ENCODE results near the gene MAPK8.

MAPK8 gene

DNA sequence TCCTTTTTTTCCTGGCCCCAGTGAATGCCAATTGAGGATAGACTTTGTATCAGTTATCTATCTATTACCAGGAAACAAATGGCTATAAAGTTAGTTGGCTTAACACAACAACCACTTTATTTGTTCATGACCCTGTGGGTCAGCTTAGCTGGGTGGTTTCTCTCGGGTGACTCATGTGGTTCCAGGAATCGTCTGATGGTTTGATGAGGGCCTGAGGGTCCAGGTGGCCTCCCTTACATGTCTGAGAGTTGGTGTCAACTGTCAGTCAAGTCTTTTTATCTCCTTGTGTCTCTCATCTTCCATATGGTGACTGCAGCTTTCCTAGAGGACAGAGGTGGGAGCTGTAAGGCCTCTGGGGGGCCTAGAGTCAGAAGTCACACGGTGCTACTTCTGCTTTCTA, 15.3 kb upstream of the MAPK8 start:
- DNase-seq (ENCODE audit: low read depth in 2 of 2), result no peak

DNA sequence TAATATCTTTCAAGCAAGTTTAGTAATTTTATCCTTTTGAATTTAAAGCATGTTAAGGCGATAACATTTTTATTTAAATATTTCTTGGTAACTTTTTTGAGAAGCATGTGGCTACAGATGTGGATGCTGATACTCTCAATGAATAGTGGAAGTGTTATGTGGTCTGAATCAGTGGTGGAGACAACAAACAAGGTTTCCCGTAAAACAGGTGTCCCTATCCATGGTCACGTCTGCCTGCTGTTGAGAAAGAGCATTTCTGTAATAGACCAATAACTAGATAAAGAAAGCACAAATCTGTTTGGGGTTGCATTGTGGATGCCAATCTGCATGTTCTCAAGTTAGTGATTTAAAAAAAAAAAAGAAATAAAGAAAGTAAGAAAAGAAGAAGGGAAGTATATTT, 13.9 kb upstream of the MAPK8 start:
- no peak for DNase-seq (ENCODE audit: low read depth in 2 of 2)

DNA sequence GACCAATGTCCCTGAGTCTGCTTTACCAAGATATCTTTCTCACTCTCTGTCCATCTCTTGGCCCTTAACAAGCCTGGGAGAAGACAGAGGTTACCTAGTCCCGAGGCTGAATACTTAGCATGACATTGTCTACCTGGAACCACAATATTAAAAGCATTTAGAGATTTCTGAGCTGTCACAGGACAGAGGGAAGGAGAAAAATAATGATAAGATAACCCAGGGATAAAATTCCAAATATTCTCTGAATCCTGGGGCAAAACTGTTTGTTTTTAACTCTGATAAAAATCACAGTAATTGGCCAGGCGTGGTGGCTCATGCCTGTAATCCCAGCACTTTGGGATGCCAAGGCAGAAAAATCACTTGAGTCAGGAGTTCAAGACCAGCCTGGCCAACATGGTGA, 12.0 kb upstream of the MAPK8 start:
- DNase-seq (ENCODE audit: low read depth in 2 of 2), result no peak

DNA sequence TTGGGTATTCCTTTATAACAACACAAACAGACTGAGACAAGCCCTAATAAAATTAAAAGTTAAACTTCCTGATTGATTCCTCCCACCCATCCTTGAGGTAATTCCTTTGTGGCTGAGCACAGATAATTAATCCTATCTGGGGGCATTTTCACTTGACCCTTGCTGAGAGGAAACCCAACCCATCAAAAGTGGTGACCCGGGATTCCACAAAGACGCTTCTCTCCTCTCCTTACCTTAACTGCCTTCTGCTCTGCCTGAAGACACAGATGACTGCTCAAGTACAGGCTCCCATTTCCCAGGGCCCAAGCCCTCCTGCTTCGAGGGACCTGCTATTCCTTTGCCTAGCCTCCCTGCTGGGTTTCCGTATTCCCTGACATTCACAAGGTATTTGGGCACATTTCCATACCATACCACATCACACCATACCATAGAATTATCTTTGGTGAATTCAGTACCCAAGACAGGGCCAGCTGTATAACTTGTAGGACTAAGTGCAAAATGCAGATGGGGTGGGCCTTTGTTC, 9.8 kb upstream of the MAPK8 start:
- no peak for DNase-seq (ENCODE audit: low read depth in 2 of 2)

DNA sequence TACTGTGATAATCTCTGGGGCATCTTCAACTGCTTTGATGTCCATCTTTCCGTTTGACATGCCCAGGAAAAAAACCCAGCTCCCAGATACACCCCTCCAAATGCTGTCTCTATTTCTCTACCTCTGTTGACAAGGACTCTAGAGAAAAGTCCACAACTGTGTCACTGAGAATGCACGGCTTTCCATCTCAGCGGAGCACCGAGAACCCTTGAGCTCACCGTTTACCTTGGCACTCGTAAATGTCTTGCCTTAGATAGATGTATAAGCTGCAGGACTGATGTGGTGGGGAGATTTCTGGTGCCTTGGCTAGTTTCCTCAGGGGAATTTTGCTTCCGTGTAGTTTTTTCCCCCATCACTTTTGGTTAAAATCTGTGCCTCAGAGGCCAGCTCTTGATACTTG, 7.4 kb upstream of the MAPK8 start:
- no peak for DNase-seq (ENCODE audit: low read depth in 2 of 2)

DNA sequence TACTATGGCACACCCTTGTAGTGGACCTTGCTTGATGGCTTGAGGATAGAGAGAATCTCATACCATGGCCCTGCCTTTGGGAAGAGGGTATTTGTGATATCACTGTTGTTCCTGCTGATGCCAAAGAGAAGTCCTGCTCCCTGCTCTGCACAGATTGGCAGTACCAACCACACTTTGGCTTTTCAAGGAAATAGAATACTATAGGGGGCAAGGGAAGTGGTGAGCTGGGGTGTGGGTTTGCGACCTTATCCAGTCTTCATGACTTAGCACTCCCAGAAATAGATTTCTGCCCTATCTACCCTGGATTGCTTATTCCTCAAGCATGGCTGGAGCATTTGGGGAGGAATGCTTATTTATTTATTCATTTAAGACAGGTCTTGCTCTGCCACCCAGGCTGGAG, 6.8 kb upstream of the MAPK8 start:
- DNase-seq (ENCODE audit: low read depth in 2 of 2), result no peak

DNA sequence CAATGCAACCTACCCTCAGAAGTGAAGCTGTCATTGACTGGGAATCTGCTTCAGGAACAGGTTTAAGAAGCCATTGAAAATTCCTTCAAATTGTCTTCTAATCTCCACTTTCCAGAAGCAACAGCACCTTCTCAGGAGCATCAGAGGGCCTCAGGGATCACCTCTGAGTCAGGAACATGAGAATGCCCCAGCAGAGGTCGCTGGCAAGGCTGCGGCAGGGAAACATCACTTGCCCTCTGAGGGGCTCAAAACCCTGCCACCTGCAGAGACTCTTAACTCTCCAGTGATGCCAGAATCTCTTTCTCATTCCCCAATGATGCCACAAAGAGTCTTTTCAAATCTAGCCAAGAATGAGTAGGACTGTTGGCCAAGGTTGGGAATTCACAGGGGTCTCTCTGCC, 5.9 kb upstream of the MAPK8 start:
- no peak for DNase-seq (ENCODE audit: low read depth in 2 of 2)

DNA sequence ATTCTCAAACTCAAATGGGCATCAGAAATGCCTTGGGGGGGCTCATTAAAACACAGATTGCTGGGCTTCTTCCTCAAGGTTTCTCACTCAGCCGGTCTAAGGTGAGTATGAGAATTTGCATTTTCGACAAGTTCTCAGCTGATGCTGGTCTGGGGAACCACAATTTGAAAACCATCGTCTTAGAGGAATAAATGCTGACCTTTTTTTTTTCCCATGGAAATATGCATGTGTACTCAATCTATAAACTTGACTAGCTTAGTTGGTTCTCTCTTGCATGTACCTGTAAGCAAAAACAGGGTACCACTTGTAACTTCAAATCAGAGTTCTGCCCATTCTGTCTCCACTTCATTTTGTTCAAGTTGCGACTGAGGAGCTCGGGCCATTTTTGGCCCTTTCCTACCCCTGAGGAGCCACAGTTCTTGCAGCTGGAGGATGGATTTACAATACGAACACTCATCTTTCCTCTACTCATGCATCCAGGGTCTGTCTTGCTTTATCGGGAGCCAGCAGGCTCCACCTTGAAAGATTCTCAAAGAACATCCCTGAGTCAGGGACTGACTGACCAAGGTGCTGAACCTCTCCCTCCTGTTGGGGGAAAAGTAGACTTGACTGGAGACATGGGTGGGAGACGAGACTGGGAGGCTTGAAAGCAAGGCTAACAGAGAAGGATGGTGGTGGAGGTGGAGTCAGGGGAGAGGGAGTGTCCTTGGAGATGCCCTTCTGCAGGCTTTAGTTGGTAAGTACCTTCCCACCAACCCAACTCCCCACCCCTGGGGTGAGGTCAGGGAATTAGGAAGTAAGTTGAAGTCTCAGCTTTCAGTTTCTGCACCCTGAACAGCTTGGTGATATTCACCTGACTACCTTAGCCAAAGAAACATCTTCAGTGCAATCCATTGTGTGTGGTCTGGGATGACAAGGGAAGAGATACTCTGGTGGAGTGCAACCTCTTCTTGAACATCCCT, 3.7 kb upstream of the MAPK8 start:
- DNase-seq (ENCODE audit: low read depth in 2 of 2), result no peak

DNA sequence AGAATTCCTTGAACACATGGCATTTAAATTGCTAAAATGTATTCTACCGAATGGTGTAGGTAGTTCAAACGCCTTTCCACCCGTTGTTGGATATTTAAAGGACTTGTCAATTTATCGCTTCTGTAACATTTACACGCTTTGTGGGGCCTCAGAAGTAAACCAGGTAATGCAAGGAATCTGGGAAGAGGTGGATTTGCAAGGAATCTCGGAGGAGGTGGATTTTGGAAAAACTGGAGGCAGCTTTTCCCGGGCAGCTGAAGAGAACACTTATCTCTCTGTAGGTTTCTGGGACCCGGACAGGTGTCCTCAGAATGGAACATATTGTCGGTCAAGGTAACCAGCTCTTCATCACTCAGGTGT, 592 bp upstream of the MAPK8 start:
- DNase-seq (ENCODE audit: low read depth in 2 of 2), result no peak

DNA sequence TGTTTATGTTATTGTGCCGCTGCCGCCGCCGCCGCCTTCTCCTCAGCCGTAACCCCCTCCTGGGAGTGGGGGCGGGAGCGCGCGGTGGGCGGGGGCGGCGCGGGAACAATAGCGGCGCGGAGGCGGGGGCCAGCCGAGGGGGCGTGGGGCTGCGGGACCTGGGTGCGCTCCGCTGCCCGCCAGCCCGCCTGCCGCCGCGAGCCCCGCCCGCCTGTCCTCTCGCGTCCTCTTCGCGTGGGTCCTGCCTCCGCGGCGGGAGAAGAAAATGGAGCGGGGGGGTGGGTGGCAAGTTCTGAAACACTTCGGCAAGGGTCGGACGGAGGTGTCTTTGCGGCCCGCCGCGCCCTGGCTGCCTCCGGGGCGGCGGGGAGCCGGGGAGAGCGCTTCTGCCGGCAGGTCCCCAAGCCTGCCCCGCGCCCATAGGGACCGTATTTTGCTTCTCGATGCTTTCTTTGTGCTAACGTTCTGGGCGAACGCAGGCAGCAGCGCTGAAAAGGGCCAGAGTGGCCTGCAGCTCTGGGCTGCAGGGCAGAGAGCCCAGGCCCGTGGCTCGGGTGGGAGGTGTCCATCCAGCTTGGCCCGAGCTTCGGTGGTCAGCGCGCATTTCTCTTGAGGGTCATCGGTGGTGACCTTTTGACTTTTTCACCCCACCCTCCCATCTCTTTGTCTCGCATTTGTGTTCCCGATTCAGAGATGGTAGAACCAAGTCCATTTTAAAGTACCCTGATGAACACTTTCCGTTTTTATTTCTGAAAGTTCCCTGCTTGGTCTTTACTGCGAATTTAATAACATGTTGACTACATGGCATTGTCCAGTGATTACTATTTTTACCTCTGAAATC, 613 bp downstream of the MAPK8 start:
- DNase-seq (ENCODE audit: low read depth in 2 of 2), result peak in 1 of 2 experiments; percentile 28

DNA sequence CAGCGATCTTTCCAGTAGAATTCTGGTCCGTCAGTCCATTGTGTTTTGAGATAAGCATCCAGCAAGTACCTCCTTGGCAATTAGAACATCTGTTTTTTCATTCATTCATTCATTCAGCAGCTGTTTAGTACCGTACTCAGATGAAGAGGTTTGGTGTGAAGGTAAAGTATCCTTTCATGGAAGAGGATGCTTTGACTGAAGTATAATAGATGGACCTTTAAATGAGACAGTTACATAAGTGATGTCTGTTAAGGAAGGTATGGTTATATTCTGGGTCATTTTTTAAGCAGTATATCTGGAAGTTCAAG, 1.2 kb downstream of the MAPK8 start:
- no peak for DNase-seq (ENCODE audit: low read depth in 2 of 2)

DNA sequence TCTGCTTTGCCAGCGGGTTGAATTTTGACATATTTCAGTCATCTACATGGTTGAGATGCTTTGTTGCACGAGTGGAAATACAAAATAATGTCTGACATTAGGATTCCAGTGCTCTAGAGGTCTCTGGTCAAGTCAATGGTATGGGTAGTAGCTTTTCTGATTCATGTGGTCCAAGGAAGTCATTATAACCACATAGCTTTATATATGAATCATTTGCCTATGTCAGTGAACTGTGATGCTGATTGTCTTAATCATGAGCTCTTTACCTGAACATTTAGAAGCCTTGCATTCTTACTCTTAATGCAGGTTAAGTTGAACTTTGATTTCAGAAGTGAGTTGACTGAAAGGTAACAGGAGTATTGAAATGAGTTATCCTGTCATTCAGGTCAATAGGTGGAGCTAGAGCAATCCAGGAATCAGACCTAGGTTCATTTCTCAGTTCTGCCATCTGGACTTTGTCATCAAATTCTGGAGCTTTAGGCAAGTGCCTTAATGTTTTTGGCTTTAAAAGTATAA, 3.3 kb downstream of the MAPK8 start:
- DNase-seq (ENCODE audit: low read depth in 2 of 2), result no peak

DNA sequence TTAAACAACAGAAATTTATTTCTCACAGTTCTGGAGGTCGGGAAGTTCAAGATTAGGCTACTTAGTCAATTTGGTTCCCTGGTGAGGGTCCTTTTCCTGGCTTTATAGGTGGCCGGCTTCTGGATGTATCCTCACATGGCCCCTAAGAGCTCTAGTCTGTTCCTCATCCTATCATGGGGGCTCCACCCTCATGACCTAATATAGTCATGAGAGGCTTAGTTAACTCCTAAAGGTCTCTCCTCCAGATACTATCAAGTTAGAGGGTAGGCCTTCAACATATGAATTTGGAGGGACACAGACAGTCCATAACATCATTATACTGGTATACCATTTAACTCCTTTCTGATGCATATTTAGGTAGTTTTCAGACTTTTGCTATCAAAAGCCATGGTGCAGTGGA, 7.6 kb downstream of the MAPK8 start:
- DNase-seq (ENCODE audit: low read depth in 2 of 2), result no peak

DNA sequence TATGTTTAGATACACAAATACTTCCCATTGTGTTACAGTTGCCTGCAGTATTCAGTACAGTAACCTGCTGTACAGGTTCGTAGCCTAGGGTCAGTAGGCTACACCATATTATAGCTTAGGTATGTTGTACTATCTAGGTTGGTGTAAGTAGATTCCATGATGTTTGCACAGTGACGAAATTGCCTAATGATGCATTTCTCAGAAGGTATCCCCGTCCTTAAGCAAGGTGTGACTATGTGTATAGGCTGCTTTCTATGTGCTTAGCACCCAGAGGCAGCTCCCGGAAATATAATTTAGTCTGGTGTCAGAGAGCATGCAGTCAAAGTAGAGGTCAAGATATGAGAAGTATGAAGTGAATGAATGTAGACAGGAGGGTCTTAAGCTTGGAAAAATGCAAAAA, 9.8 kb downstream of the MAPK8 start:
- no peak for DNase-seq (ENCODE audit: low read depth in 2 of 2)

DNA sequence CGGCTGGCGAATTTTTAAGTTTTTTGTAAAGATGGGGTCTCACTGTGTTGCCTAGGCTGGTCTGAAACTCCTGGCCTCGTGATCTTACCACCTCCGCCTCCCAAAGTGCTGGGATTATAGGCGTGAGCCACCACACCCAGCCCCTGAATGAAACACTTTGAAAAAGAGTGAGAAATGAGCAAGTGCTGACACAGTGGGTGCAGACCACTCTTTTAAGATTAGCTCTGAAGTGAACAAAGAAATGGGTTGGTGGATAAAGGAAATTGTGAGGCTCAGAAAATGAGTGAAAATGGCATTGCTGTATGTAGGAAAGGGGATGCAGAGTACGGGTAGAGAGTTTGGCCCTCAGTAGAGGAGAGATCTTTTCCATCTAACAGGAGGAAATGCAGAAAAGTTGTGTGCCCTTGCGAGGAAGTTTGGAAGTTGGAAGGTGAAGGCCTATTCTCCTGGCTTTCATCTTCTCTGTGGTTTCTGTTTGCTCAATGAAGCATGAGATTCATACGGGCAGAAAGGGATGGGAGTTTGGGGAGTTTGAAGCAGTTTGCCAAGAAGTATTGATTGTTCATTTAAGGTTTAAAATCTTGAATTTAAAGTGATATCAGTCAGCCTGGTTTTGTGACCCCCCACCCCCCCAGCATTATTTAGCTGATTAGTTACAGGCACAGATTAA, 11.0 kb downstream of the MAPK8 start:
- DNase-seq (ENCODE audit: low read depth in 2 of 2), result no peak

DNA sequence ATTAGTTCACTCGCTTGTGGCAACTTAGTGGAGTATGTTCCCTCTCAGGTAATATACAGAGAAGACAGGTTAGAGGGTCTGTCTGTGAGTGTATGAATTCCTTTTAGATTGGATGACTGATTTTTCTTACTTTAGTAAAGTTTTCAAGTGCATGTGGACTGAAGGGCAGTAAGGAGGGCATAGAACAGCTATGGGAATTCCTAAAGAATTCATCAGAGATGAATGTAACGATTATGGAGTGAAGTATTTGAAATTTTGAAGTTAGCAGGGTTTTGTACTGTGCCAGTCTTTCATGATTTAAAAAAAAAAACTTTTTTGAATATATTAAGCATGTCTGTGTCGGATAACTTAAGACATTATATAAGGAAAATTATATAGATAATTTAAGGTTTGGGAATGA, 15.5 kb downstream of the MAPK8 start:
- no peak for DNase-seq (ENCODE audit: low read depth in 2 of 2)

DNA sequence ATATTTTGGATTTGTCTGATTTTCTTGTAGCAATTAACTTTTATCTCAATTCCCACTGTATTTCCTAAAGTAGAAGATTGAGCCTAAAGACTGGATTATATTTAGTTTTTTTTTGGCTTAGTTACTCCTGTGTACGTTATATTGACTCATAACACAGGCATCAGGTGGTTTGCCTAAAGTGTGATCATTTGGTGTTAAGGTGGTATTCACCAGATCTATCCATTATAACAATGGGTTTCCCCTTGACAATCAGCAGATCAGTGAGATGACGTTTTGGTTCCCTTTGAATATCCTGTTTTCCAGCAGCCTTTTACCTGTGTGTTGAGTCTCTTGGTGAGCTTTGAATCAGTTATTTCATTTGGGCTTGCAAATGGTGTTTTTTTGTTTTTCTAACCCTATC, 18.1 kb downstream of the MAPK8 start:
- no peak for DNase-seq (ENCODE audit: low read depth in 2 of 2)

DNA sequence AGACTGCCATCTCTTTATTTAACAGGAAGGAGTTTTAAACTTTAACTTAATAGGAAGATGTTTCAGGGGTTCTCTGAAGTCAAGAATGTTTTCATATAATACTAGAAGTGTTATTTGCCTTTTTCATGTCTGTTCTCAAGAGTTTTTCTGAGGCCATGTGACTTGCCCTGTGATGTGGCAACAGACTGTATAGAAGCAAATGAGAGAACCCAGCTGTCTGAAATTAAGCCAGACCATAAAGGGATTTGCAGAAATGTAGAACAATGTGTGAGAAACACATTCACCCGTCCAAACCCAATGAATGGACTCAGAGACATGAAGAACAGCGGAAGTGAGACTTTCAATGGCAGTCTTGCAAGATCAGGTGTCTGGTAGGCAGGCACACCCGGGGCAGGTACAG, 23.8 kb downstream of the MAPK8 start:
- DNase-seq (ENCODE audit: low read depth in 2 of 2), result no peak

DNA sequence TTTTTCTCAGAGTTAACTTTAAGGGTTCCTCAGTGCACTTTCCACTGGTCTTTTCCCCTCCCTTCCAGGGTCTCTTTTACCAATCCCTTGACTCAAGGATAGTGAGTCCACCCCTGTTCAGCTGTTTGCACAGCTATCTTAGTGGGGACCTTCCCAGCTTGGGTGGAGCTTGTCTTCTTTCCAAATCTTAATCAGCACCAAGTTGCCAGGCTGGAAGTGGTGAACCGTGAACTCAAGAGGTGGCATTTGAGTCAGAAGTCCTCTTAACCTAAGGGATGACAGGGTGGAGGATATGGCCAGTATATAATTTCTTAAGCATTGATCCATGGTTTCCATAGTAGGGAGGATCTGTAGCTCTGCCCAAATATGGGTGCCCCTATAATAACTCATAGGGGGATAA, 25.0 kb downstream of the MAPK8 start:
- DNase-seq (ENCODE audit: low read depth in 2 of 2), result no peak

DNA sequence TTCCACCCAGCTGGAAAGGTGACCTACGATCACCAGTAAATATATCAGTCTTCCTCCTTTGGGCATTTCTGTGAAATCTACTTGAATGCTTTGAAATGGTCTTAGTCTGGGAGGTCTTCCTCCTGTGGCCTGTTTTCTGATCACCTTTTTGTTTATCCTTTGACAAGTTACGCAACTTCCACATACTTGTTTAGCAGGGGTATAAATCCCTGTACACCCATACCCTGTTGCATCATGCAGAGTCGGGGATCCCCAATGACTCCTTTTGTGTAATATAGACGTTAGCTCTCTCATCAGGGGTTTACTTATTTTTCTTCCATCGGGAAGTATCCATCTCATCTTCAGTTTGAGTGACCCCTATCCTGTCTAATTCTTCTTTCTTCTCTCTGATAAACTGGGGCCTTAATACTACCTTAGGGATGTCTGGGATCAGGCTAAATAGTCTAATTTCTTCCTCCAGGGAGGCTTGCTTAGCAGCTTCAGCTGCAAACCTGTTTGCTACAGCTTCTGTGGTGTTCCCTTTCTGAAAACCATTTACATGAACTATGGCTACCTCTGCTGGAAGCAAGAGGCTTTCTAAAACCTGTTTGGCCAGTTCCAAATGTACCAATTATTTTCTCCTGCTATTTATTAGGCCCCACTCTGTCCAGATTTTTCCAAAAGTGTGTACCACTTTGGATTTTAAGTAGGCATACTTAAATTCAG, 25.8 kb downstream of the MAPK8 start:
- no peak for DNase-seq (ENCODE audit: low read depth in 2 of 2)

DNA sequence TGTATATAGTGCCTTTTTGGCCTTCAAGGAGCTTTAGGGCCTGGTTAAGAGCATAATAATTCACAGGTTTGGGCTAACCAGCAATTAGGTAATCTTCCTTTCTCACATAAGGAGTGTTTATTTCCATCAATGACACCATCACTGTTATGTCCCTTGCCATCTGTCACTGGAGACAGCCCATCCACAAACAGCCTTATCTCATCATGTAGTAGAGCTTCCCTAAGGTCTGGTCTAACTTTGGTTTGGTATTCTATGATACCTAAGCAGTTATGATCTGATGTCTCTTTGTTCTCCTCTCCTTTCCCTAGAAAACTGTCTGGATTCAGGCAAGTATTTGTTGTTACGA, 26.4 kb downstream of the MAPK8 start:
- DNase-seq (ENCODE audit: low read depth in 2 of 2), result no peak

DNA sequence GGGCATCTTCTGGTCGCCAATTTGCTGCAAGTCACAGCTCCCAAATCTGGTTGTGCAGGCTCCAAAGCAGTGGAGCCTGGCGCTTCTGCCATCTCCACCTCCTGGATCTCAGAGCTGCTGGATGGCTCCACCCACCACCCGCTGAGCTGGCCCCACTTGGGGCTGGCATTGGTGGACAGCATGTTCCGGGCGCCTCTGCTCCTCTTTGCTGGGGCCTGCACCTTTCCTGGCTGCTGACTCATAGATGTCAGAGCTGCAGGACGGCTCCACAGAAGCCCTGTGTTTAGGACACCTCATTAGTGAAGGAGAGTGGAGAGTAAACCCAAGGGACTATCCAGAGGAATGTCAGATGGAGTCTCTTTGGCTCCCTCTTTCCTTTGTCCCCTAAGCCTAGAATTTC, 27.4 kb downstream of the MAPK8 start:
- DNase-seq (ENCODE audit: low read depth in 2 of 2), result no peak
